Loucy (cell line): ENCODE data around the gene ARHGAP10.

Experiments used
- H2AFZ ChIP-seq: fragments of 200-600 bp; sonication (generic); 2 replicates; pipeline ENCODE4 v1.6.0; 2016; ENCODE audit warnings: antibody characterized with exemption, mild to moderate bottlenecking, low read length, moderate library complexity
- H3F3A ChIP-seq: fragments of 200-600 bp; 2 replicates; pipeline ENCODE4 v1.6.0; 2016; ENCODE audit warnings: antibody characterized with exemption, low read depth, mild to moderate bottlenecking
- H3K27me3 ChIP-seq: fragments of 200-600 bp; sonication (generic); 2 replicates; pipeline ENCODE4 v1.6.1; 2014; ENCODE audit warnings: low read length, mild to moderate bottlenecking; ENCODE audit not compliant: insufficient read depth, poor library complexity, severe bottlenecking
- H3K36me3 ChIP-seq: fragments of 200-600 bp; sonication (generic); 2 replicates; pipeline ENCODE4 v1.6.1; 2016; ENCODE audit warnings: low read length; ENCODE audit not compliant: insufficient read depth
- H3K4me1 ChIP-seq: fragments of 200-600 bp; sonication (generic); 2 replicates; pipeline ENCODE4 v1.5.1; 2014; ENCODE audit warnings: low read length, mild to moderate bottlenecking; ENCODE audit not compliant: insufficient read depth, poor library complexity, severe bottlenecking
- H3K4me2 ChIP-seq: fragments of 200-600 bp; sonication (generic); 2 replicates; pipeline ENCODE4 v1.6.0; 2014; ENCODE audit warnings: antibody characterized with exemption, low read length, low read depth, mild to moderate bottlenecking; ENCODE audit not compliant: poor library complexity, severe bottlenecking
- H3K4me3 ChIP-seq: fragments of 200-600 bp; sonication (generic); 2 replicates; pipeline ENCODE4 v1.5.1; 2014; ENCODE audit warnings: low read length, mild to moderate bottlenecking, mixed read lengths; ENCODE audit not compliant: poor library complexity, severe bottlenecking
- H3K79me2 ChIP-seq: fragments of 200-600 bp; sonication (generic); 2 replicates; pipeline ENCODE4 v1.6.1; 2014; ENCODE audit warnings: low read length; ENCODE audit not compliant: insufficient read depth
- H3K9ac ChIP-seq: fragments of 200-600 bp; sonication (generic); 2 replicates; pipeline ENCODE4 v1.6.0; 2014; ENCODE audit warnings: mild to moderate bottlenecking, low read depth, low read length, moderate library complexity; ENCODE audit not compliant: poor library complexity, severe bottlenecking
- H3K9me2 ChIP-seq: fragments of 200-600 bp; sonication (generic); replicated peaks from 2 replicates; pipeline ENCODE4 v1.6.1; 2016; ENCODE audit warnings: low read depth, low read length, mixed read lengths
- H3K9me3 ChIP-seq: fragments of 200-600 bp; sonication (generic); 2 replicates; pipeline ENCODE4 v1.6.1; 2014; ENCODE audit warnings: mild to moderate bottlenecking, antibody characterized with exemption, low read length, low read depth; ENCODE audit not compliant: insufficient read depth
- H4K20me1 ChIP-seq: fragments of 200-600 bp; sonication (generic); 2 replicates; pipeline ENCODE4 v1.6.0; 2014; ENCODE audit warnings: antibody characterized with exemption, low read length, mild to moderate bottlenecking; ENCODE audit not compliant: insufficient read depth, poor library complexity, severe bottlenecking
- EZH2phosphoT487 ChIP-seq: fragments of 200-600 bp; IDR thresholded peaks from 2 replicates; pipeline ENCODE4 v1.6.1; 2018; ENCODE audit warnings: antibody characterized with exemption, mild to moderate bottlenecking, moderate library complexity, borderline replicate concordance
- TF ChIP-seq, protein P1 (sequence below): fragments of 200-600 bp; sonication (generic); conservative IDR thresholded peaks from 2 replicates; pipeline ENCODE4 v1.5.1; 2014; ENCODE audit warnings: mild to moderate bottlenecking, antibody characterized with exemption, low read length

Gene ARHGAP10

DNA sequence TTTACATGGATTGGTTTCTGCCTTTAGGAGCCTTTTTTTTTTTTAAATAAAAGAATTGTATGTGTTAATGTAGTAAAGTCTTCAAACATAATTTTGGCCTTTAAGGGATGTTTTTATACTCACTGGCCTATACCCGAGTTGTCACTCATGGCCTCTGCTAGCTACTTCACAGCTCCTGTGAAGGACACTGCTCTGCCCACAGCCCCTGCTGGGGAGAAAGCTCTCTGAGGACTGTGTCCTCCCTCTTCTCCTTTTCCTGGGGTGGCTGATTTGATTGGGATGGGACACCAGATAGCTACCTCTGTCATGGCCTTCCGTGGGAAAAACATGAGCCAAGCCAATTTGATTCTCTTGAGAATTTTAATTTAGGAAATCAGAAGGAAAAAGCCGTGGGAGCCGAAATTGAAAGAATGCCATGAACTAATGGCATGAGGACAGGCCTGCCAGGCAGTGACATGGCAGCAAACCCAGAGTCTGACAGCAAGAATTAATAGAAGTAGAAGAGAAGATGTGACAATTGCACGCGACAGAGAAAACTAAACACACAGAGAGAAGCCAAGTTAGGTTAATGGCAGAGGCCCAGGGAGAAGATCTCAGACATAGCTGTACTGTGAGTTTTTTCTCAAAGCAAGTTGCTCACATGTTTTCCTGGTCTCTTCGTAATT is 81.4 kb downstream of the ARHGAP10 start:
- H4K20me1 ChIP-seq: no peaks in the 10 kb centered on the region
- H3K4me1 ChIP-seq: peaks cover 75% of the 10 kb centered on the region
- 0 out of 2 replicates have a peak, but pooled peaks cover 3% of the 10 kb centered on the region for H3F3A ChIP-seq
- no peak for TF ChIP-seq EZH2phosphoT487
- TF ChIP-seq, protein P1, sequence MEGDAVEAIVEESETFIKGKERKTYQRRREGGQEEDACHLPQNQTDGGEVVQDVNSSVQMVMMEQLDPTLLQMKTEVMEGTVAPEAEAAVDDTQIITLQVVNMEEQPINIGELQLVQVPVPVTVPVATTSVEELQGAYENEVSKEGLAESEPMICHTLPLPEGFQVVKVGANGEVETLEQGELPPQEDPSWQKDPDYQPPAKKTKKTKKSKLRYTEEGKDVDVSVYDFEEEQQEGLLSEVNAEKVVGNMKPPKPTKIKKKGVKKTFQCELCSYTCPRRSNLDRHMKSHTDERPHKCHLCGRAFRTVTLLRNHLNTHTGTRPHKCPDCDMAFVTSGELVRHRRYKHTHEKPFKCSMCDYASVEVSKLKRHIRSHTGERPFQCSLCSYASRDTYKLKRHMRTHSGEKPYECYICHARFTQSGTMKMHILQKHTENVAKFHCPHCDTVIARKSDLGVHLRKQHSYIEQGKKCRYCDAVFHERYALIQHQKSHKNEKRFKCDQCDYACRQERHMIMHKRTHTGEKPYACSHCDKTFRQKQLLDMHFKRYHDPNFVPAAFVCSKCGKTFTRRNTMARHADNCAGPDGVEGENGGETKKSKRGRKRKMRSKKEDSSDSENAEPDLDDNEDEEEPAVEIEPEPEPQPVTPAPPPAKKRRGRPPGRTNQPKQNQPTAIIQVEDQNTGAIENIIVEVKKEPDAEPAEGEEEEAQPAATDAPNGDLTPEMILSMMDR: no peak
- H3K36me3 ChIP-seq: no peaks in the 10 kb centered on the region
- H3K9ac ChIP-seq: no peak overlapping the region
- H3K4me2 ChIP-seq: no peak overlapping the region
- no peaks in the 10 kb centered on the region for H3K9me3 ChIP-seq
- no peak overlapping the region for H2AFZ ChIP-seq
- no peaks in the 10 kb centered on the region for H3K27me3 ChIP-seq
- no peak overlapping the region for H3K4me3 ChIP-seq
- H3K9me2 ChIP-seq: no peaks in the 10 kb centered on the region
- H3K79me2 ChIP-seq: peaks cover 57% of the 10 kb centered on the region

DNA sequence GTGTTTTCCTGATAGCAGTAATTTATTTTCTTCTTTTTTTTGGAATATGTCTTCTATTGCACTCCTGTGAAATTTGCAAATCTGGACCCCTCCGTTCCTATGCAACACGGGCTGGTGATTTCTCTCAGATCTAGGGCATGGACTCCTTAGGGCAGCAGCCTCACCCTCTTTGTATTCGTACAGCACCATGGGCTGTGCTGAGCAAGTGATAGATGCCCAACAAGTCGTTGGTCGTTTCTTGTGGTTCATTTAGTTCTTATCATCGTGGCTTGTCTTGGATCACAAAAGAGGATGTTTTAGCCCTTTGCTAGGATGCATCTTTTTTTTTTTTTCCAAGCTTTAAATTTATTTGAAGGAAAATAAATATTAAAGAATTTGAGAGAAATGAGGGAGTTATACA is 82.1 kb downstream of the ARHGAP10 start:
- H3K79me2 ChIP-seq: peaks cover 54% of the 10 kb centered on the region
- no peaks in the 10 kb centered on the region for H3K36me3 ChIP-seq
- H3K9me3 ChIP-seq: no peaks in the 10 kb centered on the region
- no peak overlapping the region for H3K9ac ChIP-seq
- H2AFZ ChIP-seq: no peak overlapping the region
- H4K20me1 ChIP-seq: no peaks in the 10 kb centered on the region
- peaks cover 69% of the 10 kb centered on the region for H3K4me1 ChIP-seq
- H3K4me2 ChIP-seq: peak overlapping the region; percentile 4
- H3K9me2 ChIP-seq: no peaks in the 10 kb centered on the region
- TF ChIP-seq EZH2phosphoT487: no peak
- TF ChIP-seq, protein P1: no peak
- no peak overlapping the region for H3K4me3 ChIP-seq
- H3K27me3 ChIP-seq: no peaks in the 10 kb centered on the region
- H3F3A ChIP-seq: 0 out of 2 replicates have a peak, but pooled peaks cover 3% of the 10 kb centered on the region

DNA sequence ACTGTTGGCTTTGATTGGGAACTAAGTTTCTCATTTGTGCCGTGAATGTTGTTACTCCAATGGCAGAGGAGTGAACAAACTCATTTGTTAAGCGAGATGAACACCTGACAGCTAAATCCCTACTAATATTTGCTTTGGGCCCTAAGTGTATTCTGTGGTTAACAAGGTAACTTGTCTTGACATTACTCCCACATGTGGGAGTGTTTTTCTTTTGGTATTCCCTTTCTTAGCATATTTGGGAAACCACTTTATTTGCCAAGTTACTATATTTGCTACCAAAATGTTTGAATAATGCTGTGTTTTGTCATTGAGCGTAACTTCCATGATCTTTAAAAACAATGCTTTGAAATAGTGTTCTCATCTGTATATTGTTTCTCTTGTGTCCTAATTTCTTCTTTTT is 82.5 kb downstream of the ARHGAP10 start:
- H3K27me3 ChIP-seq: no peaks in the 10 kb centered on the region
- H3F3A ChIP-seq: 0 out of 2 replicates have a peak, but pooled peaks cover 3% of the 10 kb centered on the region
- H3K4me1 ChIP-seq: peaks cover 66% of the 10 kb centered on the region
- no peak overlapping the region for H3K4me3 ChIP-seq
- H3K9ac ChIP-seq: no peak overlapping the region
- H3K9me3 ChIP-seq: no peaks in the 10 kb centered on the region
- H3K4me2 ChIP-seq: peak overlapping the region; percentile 4
- no peak overlapping the region for H2AFZ ChIP-seq
- H3K9me2 ChIP-seq: no peaks in the 10 kb centered on the region
- TF ChIP-seq, protein P1: no peak
- no peaks in the 10 kb centered on the region for H3K36me3 ChIP-seq
- H3K79me2 ChIP-seq: peaks cover 50% of the 10 kb centered on the region
- H4K20me1 ChIP-seq: no peaks in the 10 kb centered on the region
